ENCODE results near the gene KRTAP19-8.

- TF ChIP-seq CTCF (IDR thresholded peaks at IDR 0.05) (no peak), POLR2A (IDR thresholded peaks at IDR 0.05) (no peak), POLR2AphosphoS5 (IDR thresholded peaks at IDR 0.05; ENCODE audit: insufficient read depth in 1 of 2, low read depth in 1 of 2) (no peak)
These were observed 41.5 kb downstream of the KRTAP19-8 start for GRCh38 chr21:30996728-30997127.
